22Rv1 (cell line): ENCODE data around the gene BRAF.
"Not testable (repeated sequence)": the region's sequence is repeated elsewhere in the genome, so short reads cannot be mapped to it uniquely, and the experiment has no call there.

Experiments used
- CTCF ChIP-seq: fragments of 450-650 bp; IDR thresholded peaks from 2 replicates; pipeline ENCODE4 v1.5.1; 2017; ENCODE audit warnings: mild to moderate bottlenecking
- ZFX ChIP-seq: fragments of 450-650 bp; IDR thresholded peaks from 2 replicates; pipeline ENCODE4 v1.6.1; 2017; ENCODE audit warnings: antibody characterized with exemption, borderline replicate concordance

DNA sequence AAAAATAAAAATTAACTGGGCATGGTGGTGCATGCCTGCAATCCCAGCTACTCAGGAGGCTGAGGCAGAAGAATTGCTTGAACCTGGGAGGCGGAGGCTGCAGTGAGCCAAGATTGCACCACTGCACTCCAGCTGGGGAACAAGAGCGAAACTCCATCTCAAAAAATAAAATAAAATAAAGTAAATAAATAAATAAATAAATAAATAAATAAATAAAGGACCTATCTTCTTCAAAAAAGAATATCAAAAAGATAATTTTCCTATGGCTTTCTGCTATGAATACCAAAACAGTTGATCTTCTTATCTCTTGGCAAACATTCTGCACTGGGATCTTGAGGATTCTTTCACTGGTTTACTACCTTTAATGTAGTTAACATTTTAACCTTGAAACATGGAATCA lies 41.9 kb downstream of the BRAF start:
- not testable (repeated sequence) for TF ChIP-seq CTCF, ZFX
